Fibroblast of villous mesenchyme (primary cell): ENCODE results near the gene OR4A5. TPM values are rescaled to one million over a fixed set of nuclear protein-coding genes. Genes with fewer than 3 reads are reported as not detected.
"Not testable (repeated sequence)": the region's sequence is repeated elsewhere in the genome, so short reads cannot be mapped to it uniquely, and the experiment has no call there.

Experiments used
- DNase-seq: peaks from one replicate; pipeline ENCODE4 v3.0.0-alpha.2; 2010; ENCODE audit warnings: low read depth
- H3K4me3 ChIP-seq: 2 replicates; pipeline ENCODE4 v1.5.1; 2011; ENCODE audit warnings: low read depth, mild to moderate bottlenecking, low read length
- total RNA-seq: library from RNA; depleted of rRNA; stranded (reverse); fragments of >200 nt; gene quantifications from 2 replicates; pipeline ENCODE4 v1.2.3, GENCODE V29; 2012

Gene OR4A5, protein sequence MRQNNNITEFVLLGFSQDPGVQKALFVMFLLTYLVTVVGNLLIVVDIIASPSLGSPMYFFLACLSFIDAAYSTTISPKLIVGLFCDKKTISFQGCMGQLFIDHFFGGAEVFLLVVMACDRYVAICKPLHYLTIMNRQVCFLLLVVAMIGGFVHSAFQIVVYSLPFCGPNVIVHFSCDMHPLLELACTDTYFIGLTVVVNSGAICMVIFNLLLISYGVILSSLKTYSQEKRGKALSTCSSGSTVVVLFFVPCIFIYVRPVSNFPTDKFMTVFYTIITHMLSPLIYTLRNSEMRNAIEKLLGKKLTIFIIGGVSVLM
- total RNA-seq, result not detected in 2 replicates

DNA sequence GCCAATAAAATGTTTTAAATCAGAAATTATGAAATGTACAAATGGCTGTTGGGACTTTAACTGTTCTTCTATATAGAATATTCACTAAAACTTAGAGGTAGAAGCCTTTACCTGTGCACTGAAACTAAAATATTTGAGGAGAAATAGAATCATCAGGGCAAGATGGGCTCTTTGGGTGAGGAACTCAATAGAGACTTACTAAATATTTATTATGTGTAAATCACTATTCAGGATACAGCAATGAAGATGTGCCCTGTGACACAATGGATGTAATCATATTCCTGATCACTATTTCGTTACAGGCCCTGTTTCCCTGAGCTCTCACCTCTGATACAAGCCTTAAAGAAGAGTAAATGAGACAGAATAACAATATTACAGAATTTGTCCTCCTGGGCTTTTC is at the start of gene OR4A5:
Gene OR4A5 (plus strand): TSS at position 301 of the 400 bp plus-strand sequence. CDS start 53 bp downstream, at position 354.
- not testable (repeated sequence) for H3K4me3 ChIP-seq, DNase-seq

DNA sequence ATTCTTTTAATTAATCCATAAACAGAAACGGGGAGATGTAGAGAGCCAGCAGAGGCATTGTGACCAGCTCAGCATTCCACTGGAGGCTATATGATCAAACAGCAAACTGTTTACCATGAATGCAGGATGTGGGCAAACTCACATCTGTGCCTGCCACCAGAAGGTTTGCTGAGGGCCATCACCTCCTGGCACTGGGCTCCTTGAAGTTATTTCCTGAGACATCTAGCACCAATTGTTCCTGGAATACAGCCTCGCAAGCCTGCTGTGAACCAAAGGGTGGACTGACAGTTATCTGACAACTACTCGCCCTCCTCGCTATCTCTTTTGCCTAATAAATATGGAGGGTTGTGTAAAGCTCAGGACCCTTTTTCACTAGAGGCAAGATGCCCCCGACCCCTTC is 13.5 kb downstream of the OR4A5 start:
- not testable (repeated sequence) for DNase-seq, H3K4me3 ChIP-seq

Other genes starting within 250 kb of the OR4A5 start
- not detected in 2 replicates for gene OR4C46, start 102.8 kb upstream of the OR4A5 start, total RNA-seq